Mucosa of descending colon (tissue), 3 donors: ENCODE measurements around the gene PRR29. TPM values are rescaled to one million over a fixed set of nuclear protein-coding genes. Genes with fewer than 3 reads are reported as not detected.

Experiments used
- ATAC-seq: fragments of 200-7000 bp; cut with Tn5 transposase; one replicate; pipeline ENCODE4 v1.9.1; 2020; ENCODE audit warnings: mild to moderate bottlenecking, moderate library complexity
- DNase-seq, 3 donors: peaks; one replicate each; pipeline ENCODE4 v3.0.0-alpha.2; 2020
- H3K36me3 ChIP-seq: fragments of 200-600 bp; one replicate; pipeline ENCODE4 v1.8.0; 2021; ENCODE audit warnings: low read depth, mild to moderate bottlenecking
- H3K4me1 ChIP-seq: fragments of 200-600 bp; one replicate; pipeline ENCODE4 v1.8.0; 2021; ENCODE audit warnings: low read depth, mild to moderate bottlenecking
- H3K4me3 ChIP-seq: fragments of 200-600 bp; one replicate; pipeline ENCODE4 v1.8.0; 2021; ENCODE audit warnings: mild to moderate bottlenecking
- H3K9me3 ChIP-seq: fragments of 200-600 bp; one replicate; pipeline ENCODE4 v1.8.0; 2021; ENCODE audit warnings: mild to moderate bottlenecking
- CTCF ChIP-seq: fragments of 200-600 bp; IDR thresholded peaks from one replicate; pipeline ENCODE4 v1.8.0; 2022; ENCODE audit warnings: antibody characterized with exemption, mild to moderate bottlenecking
- intact Hi-C, 2 donors: fragments of 100-400 bp; cut with DNase I in 1 of 2; cut with micrococcal nuclease in 1 of 2; formaldehyde crosslinking; loops; one replicate each; pipeline versions ENCODE4 v1.11.0 to v1.11.1; 2022; cut with DNase I, micrococcal nuclease
- total RNA-seq, 3 donors: library from RNA; stranded (reverse); fragmentation: NEBNext Ultra II Directional in 2 of 3; extraction: Animal tissue kit (Norgen Biotek cat#: 25700) in 2 of 3; gene quantifications; one replicate each; pipeline versions ENCODE4 v1.2.1 to v1.2.4, GENCODE V29; 2021 to 2023
- donor health status: DM: no; HTN: no; CAD: no; lungs with moderate emphysema.
- donor health status: DM: no; HTN: no; CAD: no.
- donor health status: DM: no; HTN: yes; CAD: no.

Gene PRR29
- total RNA-seq, 3 donors from 2014 or later = not detected

GRCh38 chr17:63984651-63985386 lies 13.3 kb upstream of the PRR29 start:
- peak in 2 of 3 donors; percentile 60 to 85 for DNase-seq
- TF ChIP-seq CTCF = no peak
- intact Hi-C loops = no loop called here
- ATAC-seq = peak; percentile 95
- Histone ChIP-seq H3K4me3 (no peak overlapping the region), H3K36me3 (no peaks in the 10 kb centered on the region), H3K4me1 (peaks cover 3% of the 10 kb centered on the region), H3K9me3 (no peaks in the 10 kb centered on the region)

GRCh38 chr17:63985387-63986140 lies 12.6 kb upstream of the PRR29 start:
- ATAC-seq (no peak), DNase-seq (peak in 1 of 3 donors; percentile 7)
- TF ChIP-seq CTCF = no peak
- no peaks in the 10 kb centered on the region for H3K36me3 ChIP-seq
- H3K4me1 ChIP-seq = peaks cover 3% of the 10 kb centered on the region
- intact Hi-C loops = no loop called here
- no peaks in the 10 kb centered on the region for H3K9me3 ChIP-seq
- H3K4me3 ChIP-seq = no peak overlapping the region

- Histone ChIP-seq H3K9me3 (no peaks in the 10 kb centered on the region), H3K4me3 (no peak overlapping the region), H3K36me3 (no peaks in the 10 kb centered on the region), H3K4me1 (peaks cover 3% of the 10 kb centered on the region)
- DNase-seq (no peak), ATAC-seq (no peak)
- TF ChIP-seq CTCF = no peak
- intact Hi-C loops = no loop called here
These were observed 11.3 kb upstream of the PRR29 start for GRCh38 chr17:63986821-63987220.

- Histone ChIP-seq H3K4me1 (peaks cover 3% of the 10 kb centered on the region), H3K9me3 (no peaks in the 10 kb centered on the region), H3K36me3 (no peaks in the 10 kb centered on the region), H3K4me3 (no peak overlapping the region)
- peak in 1 of 3 donors; percentile 44 for DNase-seq
- TF ChIP-seq CTCF = no peak
- intact Hi-C loops = no loop called here
- no peak for ATAC-seq
These were observed 10.7 kb upstream of the PRR29 start for GRCh38 chr17:63987221-63988126.

- DNase-seq = no peak
- Histone ChIP-seq H3K9me3 (no peaks in the 10 kb centered on the region), H3K4me3 (no peak overlapping the region), H3K4me1 (peaks cover 3% of the 10 kb centered on the region), H3K36me3 (no peaks in the 10 kb centered on the region)
- no peak for TF ChIP-seq CTCF
- intact Hi-C loops = no loop called here
- no peak for ATAC-seq
These were observed 10.0 kb upstream of the PRR29 start for GRCh38 chr17:63988127-63988478.
